ENCODE data around the gene PCSK5. TPM values are rescaled to one million over a fixed set of nuclear protein-coding genes. Genes with fewer than 3 reads are reported as not detected.

PCSK5 gene
- total and polyA plus RNA-seq, 2 donors (not counting 1 experiment from before 2014, with no cell fraction given) = 0.09 TPM; not detected in 1

DNA sequence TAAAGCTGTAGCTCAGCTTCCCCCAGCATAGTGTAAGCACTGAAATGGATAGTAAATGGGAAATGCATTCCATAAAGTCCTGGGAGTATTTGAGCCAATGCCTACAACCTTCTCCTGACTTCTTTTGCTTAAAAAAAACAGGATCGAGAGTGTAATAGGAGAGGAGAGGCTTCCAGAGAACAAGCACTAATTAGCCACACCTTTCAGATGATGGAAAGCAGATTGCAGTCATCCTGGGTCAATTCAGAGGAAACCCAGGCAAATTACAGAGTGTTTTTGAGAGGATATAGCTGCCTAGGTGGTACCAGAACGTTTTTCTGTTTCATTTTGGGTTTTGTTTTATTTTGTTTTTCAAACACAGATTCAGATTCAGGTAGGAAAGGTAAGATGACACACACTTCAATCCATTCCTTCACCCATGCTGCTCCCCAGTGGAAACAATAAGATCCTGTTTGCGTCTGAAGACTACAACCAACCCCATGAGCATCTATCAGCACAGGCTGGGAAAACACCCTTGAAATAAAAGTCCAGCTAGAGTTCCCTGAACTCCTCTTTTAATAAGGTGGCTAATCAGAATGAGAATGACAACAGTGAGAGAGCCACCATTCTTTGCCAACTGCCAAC, 408.2 kb downstream of the PCSK5 start:
- CTCF ChIA-PET = no interaction called here
- Histone ChIP-seq H3K9ac (ENCODE audit: low read length) (no peak overlapping the region), H3K4me3 (ENCODE audit: control extremely low read depth in 1 of 5, extremely low read depth in 1 of 5, insufficient read depth in 1 of 5, low read depth in 2 of 5, low read length in 4 of 5) (no peak overlapping the region), H3K36me3 (replicated peaks in 1 of 2; ENCODE audit: control extremely low read depth in 1 of 2, control insufficient read depth in 1 of 2, extremely low read depth in 1 of 2, insufficient read depth in 2 of 2, low read length in 1 of 2) (no peaks in the 10 kb centered on the region), H3K9me3 (ENCODE audit: control extremely low read depth in 1 of 3, control insufficient read depth in 2 of 3, insufficient read depth in 1 of 3, low read length in 2 of 3) (no peaks in the 10 kb centered on the region), H3K27ac (ENCODE audit: low read length in 2 of 2) (no peak overlapping the region), H3K79me2 (ENCODE audit: control insufficient read depth, insufficient read depth, low read length) (no peaks in the 10 kb centered on the region), H4K20me1 (ENCODE audit: control insufficient read depth, insufficient read depth, low read length, poor library complexity, severe bottlenecking) (no peaks in the 10 kb centered on the region), H2AFZ (ENCODE audit: insufficient read depth, low read depth, low read length, poor library complexity, severe bottlenecking) (no peak overlapping the region), H3K4me2 (replicated peaks; ENCODE audit: low read depth, low read length, poor library complexity, severe bottlenecking) (no peak overlapping the region), H3K4me1 (ENCODE audit: control insufficient read depth in 2 of 2, insufficient read depth in 2 of 2, low read length in 2 of 2) (no peaks in the 10 kb centered on the region), H3K27me3 (replicated peaks in 1 of 4; ENCODE audit: control extremely low read depth in 1 of 4, control insufficient read depth in 3 of 4, insufficient read depth in 4 of 4, low read length in 3 of 4) (no peaks in the 10 kb centered on the region)
- POLR2A ChIA-PET = no interaction called here
- H3K4me1 Mint-ChIP-seq = peaks cover 6% of the 10 kb centered on the region
- no peak for ATAC-seq (ENCODE audit: low read depth)
- H3K27ac Mint-ChIP-seq = no peak overlapping the region
- TF ChIP-seq, protein P1, sequence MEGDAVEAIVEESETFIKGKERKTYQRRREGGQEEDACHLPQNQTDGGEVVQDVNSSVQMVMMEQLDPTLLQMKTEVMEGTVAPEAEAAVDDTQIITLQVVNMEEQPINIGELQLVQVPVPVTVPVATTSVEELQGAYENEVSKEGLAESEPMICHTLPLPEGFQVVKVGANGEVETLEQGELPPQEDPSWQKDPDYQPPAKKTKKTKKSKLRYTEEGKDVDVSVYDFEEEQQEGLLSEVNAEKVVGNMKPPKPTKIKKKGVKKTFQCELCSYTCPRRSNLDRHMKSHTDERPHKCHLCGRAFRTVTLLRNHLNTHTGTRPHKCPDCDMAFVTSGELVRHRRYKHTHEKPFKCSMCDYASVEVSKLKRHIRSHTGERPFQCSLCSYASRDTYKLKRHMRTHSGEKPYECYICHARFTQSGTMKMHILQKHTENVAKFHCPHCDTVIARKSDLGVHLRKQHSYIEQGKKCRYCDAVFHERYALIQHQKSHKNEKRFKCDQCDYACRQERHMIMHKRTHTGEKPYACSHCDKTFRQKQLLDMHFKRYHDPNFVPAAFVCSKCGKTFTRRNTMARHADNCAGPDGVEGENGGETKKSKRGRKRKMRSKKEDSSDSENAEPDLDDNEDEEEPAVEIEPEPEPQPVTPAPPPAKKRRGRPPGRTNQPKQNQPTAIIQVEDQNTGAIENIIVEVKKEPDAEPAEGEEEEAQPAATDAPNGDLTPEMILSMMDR (IDR thresholded peaks at IDR 0.05) = no peak
- no peak for TF ChIP-seq EZH2 (IDR thresholded peaks at IDR 0.05; ENCODE audit: borderline replicate concordance, insufficient read depth, low read depth, low read length, poor library complexity, severe bottlenecking)
- peaks cover 17% of the 10 kb centered on the region for H3K27me3 Mint-ChIP-seq
- 100% methylated on average over 1 of the region's 3 CpGs for WGBS (ENCODE audit: insufficient coverage)
- no peaks in the 10 kb centered on the region for H3K9me3 Mint-ChIP-seq (ENCODE audit: insufficient read depth)
- no peak for DNase-seq
- intact Hi-C loops (cut with micrococcal nuclease) = no loop called here
- no peak overlapping the region for H3K4me3 Mint-ChIP-seq

DNA sequence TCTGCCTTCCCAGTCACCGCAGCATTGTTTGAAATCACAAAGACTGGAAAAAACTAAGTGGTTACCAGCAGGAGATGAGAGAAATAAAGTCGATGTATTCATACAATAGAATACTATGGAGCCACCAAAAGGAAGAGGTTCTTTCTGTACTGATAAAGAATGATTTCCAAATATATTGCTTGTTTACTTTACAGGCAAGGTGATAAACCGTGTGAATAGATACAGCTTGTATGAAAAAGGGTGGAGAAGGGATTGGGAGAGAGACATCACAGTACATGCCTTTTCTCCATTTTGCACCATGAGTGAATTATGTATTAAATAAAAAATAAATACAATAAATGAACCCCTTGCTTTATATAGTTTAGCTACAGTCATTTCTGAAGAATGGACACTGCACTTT, 412.1 kb downstream of the PCSK5 start:
- Histone ChIP-seq H3K4me1 (ENCODE audit: control insufficient read depth in 2 of 2, insufficient read depth in 2 of 2, low read length in 2 of 2) (no peaks in the 10 kb centered on the region), H3K79me2 (ENCODE audit: control insufficient read depth, insufficient read depth, low read length) (no peaks in the 10 kb centered on the region), H3K9me3 (ENCODE audit: control extremely low read depth in 1 of 3, control insufficient read depth in 2 of 3, insufficient read depth in 1 of 3, low read length in 2 of 3) (no peaks in the 10 kb centered on the region), H3K4me2 (replicated peaks; ENCODE audit: low read depth, low read length, poor library complexity, severe bottlenecking) (no peak overlapping the region), H3K27ac (ENCODE audit: low read length in 2 of 2) (no peak overlapping the region), H3K27me3 (replicated peaks in 1 of 4; ENCODE audit: control extremely low read depth in 1 of 4, control insufficient read depth in 3 of 4, insufficient read depth in 4 of 4, low read length in 3 of 4) (no peaks in the 10 kb centered on the region), H3K4me3 (ENCODE audit: control extremely low read depth in 1 of 5, extremely low read depth in 1 of 5, insufficient read depth in 1 of 5, low read depth in 2 of 5, low read length in 4 of 5) (no peak overlapping the region), H3K9ac (ENCODE audit: low read length) (no peak overlapping the region), H3K36me3 (replicated peaks in 1 of 2; ENCODE audit: control extremely low read depth in 1 of 2, control insufficient read depth in 1 of 2, extremely low read depth in 1 of 2, insufficient read depth in 2 of 2, low read length in 1 of 2) (no peaks in the 10 kb centered on the region), H4K20me1 (ENCODE audit: control insufficient read depth, insufficient read depth, low read length, poor library complexity, severe bottlenecking) (no peaks in the 10 kb centered on the region), H2AFZ (ENCODE audit: insufficient read depth, low read depth, low read length, poor library complexity, severe bottlenecking) (no peak overlapping the region)
- DNase-seq = no peak
- Mint-ChIP-seq H3K27ac (no peak overlapping the region), H3K4me3 (no peak overlapping the region), H3K27me3 (peaks cover 22% of the 10 kb centered on the region), H3K9me3 (ENCODE audit: insufficient read depth) (no peaks in the 10 kb centered on the region), H3K4me1 (no peaks in the 10 kb centered on the region)
- CTCF ChIA-PET = interaction anchor here (0.7 to 2.3 kb wide), 10 partner anchors 8 to 1526 kb away, joined by 3 to 13 read pairs (median 4); no protein-coding TSS in a partner anchor
- WGBS (ENCODE audit: insufficient coverage) = no CpG with 5 or more reads among the region's 3 CpGs
- POLR2A ChIA-PET = no interaction called here
- intact Hi-C loops (cut with micrococcal nuclease) = loop anchor here (10.0 kb wide), 1 partner anchor 438 kb away; no protein-coding TSS in a partner anchor
- ATAC-seq (ENCODE audit: low read depth) = no peak
- TF ChIP-seq, protein P1 (IDR thresholded peaks at IDR 0.05) = no peak
- TF ChIP-seq EZH2 (IDR thresholded peaks at IDR 0.05; ENCODE audit: borderline replicate concordance, insufficient read depth, low read depth, low read length, poor library complexity, severe bottlenecking) = no peak
